HG02678 (cell line): Measurements from ENCODE around the gene FHIP2A.
"Not testable (repeated sequence)": the region's sequence is repeated elsewhere in the genome, so short reads cannot be mapped to it uniquely, and the experiment has no call there.

Experiments used
- ATAC-seq: cut with Tn5 transposase; IDR thresholded peaks from one replicate; pipeline ENCODE4 v1.9.1; 2021; ENCODE audit warnings: mild to moderate bottlenecking, moderate library complexity; ENCODE audit not compliant: unreplicated experiment

Gene FHIP2A, protein sequence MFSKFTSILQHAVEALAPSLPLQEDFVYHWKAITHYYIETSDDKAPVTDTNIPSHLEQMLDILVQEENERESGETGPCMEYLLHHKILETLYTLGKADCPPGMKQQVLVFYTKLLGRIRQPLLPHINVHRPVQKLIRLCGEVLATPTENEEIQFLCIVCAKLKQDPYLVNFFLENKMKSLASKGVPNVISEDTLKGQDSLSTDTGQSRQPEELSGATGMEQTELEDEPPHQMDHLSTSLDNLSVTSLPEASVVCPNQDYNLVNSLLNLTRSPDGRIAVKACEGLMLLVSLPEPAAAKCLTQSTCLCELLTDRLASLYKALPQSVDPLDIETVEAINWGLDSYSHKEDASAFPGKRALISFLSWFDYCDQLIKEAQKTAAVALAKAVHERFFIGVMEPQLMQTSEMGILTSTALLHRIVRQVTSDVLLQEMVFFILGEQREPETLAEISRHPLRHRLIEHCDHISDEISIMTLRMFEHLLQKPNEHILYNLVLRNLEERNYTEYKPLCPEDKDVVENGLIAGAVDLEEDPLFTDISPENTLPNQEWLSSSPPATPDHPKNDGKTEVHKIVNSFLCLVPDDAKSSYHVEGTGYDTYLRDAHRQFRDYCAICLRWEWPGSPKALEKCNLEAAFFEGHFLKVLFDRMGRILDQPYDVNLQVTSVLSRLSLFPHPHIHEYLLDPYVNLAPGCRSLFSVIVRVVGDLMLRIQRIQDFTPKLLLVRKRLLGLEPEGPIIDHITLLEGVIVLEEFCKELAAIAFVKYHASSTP

DNA sequence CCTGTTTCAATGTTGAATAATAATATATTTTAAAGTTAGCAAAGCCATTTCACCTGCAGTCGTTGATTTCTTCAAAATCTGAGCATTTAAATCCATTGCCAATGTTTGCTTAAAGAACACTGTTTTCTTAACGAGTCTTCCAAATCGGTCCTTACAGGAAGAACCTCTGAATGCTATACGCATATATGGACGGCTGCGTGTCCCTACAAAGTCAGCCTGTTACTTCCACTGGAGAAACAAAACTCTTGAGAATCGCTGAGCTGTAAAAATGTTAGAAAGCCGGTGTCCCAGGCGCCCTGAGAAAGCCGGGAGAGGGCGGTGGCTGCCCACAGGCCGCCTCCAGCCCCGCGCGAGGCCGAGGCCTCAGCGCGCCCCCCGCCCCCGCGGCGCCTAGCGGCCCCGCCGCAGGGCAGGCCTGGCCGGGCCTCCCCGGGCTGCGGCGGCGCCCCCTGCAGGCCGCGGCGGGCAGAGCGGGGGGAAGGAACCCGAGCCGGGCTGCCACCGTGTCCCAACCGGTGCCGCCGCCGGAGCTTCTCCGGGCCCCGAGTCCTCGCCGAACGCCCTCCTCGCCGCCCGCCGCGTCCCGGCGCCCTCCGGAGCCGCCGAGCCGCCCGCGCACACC is at the start of gene FHIP2A:
FHIP2A (plus strand) TSS at position 488 of the 622 bp plus-strand sequence. CDS start 299 bp downstream, outside the sequence.
- ATAC-seq = peak; percentile 76

DNA sequence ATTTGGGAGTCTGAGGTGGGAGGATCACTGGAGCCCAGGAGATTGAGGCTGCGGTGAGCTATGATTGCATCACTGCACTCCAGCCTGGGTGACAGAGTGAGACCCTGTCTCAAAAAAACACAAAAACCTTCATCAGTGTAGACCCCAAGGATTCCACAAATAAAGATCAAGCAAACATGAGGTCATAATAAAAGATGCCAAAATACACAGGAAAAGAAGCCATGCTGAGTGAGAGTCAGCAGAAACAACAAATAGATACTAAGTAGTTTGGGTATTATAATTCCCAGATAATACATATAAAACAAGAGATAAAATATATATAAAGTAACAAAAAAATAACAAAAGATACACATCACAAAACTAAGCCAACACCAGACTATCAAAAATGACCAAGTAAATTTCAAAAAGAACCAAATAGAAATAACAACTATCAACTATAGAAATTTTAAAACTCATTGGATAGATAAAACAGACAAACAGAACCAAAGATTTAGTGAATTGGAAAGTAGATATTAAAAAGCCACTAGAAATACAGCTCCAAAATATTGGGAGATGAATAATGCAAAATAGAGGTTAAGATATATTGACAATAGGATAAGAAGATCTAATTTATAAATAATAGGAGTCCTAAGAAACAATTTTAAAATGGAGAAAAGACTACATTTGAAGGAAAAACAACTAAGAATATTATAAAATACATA is 48.9 kb upstream of the FHIP2A start:
- no peak for ATAC-seq

DNA sequence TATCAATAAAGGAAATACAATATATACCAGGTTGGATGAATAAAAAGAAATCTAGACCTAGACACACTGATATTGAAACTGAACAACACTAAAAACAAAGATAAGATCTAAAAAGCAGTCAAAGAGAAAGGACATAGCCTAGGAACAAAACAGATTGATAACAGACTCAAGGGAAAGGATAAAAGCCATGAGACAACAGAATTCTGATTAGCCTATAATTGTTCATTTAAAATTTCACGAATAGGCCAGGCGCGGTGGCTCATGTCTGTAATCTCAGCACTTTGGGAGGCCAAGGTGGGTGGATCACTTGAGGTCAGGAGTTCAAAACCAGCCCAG is 48.4 kb upstream of the FHIP2A start:
- ATAC-seq = no peak

DNA sequence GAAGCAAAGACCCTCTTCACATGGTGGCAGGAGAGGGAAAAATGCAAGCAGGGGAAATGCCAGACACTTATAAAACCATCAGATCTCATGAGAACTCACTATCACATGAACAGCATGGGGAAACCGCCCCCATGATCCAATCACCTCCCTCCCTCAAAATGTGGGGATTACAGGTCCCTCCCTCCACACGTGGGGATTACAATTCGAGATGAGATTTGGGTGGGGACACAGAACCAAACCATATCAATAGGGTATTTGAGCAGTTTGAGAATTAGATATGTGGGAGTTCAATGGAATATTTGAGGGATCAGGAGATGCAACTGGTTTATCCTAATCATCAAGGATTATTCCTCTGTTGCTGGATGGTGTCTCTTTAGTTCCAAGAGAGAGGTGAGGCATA is 46.5 kb upstream of the FHIP2A start:
- ATAC-seq = not testable (repeated sequence)

DNA sequence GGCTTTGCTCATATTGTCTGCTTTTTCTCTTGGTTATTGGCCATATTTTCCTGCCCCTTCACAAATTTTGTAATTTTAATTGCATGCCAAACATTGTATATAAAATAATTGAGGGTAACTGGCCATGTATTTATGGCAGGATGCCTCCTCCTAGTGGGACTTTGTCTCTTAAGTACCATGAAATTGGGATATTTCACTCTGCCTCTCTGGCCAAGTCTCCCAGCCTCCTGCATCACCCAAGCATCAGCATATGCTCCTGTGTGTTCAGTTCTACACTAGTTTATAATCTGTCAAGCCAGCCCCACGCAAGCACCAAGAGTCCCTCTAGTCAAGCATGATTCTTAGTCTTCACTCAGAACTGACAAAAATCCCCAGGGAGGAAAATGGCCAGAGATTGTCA is 44.2 kb upstream of the FHIP2A start:
- ATAC-seq = no peak

DNA sequence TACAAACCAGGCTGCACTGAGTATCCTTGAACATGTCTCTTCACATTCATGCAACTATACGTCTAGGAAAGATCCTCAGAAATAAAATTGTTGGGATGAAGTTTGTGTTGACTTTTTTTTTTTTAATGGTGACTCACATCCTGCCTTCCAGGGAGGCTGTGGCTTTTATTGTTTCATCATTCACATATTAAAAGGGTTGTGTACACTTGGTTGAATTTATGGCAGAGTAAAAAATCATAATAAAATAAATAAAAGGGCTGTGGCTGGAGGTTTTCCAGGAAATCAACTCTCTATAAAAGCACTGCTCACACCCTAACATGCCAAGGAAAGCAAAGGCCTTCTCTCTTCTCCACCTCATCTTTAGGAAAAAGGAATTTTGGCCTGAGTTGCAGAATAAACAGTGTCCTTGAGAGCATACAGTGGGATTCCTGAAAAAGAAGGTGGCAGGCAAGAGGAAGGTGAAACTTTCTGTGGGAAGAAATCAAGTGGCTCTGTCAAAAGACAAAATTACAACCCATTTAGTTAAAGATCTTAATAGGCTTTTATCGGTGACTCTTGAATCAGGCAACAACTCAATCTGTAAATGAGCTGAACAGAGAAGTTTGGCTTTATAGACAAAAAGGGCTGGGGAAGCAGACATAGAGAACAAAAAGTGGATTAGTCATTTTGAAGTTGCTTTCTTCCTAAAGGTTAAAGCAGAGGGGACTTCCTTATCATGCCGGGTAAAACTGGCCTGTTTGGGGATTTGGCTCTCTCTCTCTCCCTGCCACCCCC is 41.6 kb upstream of the FHIP2A start:
- no peak for ATAC-seq

DNA sequence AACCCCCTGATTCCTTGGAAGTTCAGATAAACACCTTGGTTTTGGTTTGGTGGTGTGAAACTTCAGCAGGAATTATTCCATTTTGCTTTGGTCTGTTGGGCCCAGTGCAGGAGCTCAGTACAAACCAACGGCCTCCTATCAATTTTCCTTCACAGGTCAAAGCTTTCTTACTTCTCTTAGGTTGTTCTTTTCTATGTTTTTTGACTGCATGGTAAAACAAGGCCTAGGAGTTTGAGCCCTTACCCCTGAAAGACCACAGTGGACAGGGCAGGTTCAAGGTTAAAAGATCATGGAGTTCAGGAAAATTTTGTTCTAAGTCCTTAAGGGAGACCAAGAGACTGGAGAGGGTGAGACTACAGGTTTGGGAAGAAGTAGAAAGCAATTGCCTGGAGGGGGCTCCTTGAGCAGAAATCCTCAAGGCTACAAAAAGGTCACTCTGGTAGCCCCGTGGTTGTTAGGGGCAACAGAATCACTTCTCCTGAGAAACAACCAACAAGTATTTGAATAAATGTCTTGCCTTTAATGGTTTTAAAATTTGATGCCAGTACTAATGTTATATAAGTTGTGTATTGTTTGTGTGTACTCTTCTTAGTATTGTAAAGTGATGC is 40.9 kb upstream of the FHIP2A start:
- no peak for ATAC-seq

DNA sequence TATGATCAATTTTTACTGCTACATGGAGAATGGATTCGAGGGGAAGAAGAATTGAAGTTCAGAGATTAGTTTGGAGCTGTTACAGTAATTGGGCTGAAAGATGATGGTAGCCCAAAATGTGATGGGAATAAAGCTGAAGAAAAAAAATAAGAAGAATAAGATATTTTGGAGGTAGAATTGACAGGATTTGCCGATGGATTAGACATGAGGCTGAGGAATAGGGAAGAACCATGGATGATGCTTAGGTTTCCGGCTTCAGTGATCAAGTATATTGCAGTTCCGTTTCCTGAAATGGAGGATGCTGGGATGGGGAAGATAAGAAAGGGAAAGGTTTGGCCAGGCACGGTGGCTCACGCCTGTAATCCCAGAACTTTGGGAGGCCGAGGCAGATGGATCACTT is 38.9 kb upstream of the FHIP2A start:
- ATAC-seq = no peak

DNA sequence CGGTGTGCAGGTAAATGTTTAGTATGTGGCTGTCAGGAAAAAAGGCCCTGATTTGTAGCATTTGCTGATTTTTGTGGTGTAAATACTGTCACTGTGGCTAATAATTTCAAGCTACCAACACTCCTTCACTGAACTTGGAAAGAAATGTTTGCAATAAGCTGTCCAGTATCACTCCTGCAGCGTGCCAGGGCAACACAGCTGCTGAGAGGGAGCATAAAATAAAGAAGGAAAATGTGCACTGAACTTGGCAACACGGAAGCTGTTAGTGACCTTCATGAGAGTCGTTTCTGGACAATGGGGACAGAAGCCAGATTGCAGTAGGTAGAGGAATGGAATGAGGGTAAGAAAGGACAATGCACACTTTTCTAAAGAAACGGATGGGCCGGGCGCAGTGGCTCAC is 37.9 kb upstream of the FHIP2A start:
- no peak for ATAC-seq

DNA sequence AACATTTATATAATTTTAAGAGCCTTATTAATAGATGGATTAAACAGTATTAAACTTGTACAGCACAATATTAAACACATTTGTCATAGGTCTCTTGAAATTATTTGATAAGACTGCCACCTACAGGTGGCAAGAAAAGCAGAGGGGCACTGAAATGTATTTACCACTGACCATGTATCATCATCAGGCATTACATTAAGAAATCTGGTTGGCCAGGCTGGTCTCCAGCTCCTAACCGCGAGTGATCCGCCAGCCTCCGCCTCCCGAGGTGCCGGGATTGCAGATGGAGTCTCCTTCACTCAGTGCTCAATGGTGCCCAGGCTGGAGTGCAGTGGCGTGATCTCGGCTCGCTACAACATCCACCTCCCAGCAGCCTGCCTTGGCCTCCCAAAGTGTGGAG is 35.1 kb upstream of the FHIP2A start:
- not testable (repeated sequence) for ATAC-seq

DNA sequence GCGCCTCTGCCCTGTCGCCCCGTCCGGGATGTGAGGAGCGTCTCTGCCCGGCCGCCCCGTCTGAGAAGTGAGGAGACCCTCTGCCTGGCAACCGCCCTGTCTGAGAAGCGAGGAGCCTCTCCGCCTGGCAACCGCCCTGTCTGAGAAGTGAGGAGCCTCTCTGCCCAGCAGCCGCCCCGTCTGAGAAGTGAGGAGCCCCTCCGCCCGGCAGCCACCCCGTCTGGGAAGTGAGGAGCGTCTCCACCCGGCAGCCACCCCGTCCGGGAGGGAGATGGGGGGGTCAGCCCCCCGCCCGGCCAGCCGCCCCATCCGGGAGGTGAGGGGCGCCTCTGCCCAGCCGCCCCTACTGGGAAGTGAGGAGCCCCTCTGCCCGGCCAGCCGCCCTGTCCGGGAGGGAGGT is 34.4 kb upstream of the FHIP2A start:
- ATAC-seq = not testable (repeated sequence)

DNA sequence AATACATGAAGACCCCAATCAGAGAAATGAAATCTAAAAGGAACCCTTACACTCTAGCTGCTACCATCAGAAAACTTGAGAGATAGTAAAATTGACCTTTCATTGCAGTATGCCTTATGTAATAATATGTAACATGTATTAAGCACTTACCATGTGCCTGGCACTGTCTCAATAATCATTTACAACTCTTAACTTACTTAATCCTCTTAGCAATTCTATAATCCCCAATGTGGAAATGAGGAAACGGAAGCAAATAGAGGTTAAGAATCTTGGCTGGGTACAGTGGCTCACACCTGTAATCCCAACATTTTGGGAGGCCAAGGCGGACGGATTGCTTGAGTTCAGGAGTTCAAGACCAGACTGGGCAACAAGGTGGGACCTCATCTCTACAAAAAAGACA is 29.8 kb upstream of the FHIP2A start:
- ATAC-seq = no peak

DNA sequence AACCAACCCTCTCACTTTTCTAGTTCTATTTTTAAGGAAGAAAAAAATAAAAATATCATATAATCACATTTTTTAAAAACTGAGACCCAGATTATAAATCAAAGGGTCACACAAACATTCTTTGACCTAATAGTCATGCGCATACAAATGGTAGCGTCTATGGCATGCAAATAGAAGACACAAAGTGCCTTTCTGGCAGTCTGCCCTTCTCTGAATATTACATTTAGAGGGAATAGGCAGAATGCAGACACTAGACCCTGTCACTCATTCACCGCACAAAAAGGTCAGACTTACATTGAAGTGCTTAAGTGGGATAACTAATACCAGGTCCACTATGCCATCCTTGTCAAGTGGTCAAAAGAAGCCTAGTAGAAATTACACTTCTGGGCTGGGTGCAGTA is 26.5 kb upstream of the FHIP2A start:
- ATAC-seq = no peak

DNA sequence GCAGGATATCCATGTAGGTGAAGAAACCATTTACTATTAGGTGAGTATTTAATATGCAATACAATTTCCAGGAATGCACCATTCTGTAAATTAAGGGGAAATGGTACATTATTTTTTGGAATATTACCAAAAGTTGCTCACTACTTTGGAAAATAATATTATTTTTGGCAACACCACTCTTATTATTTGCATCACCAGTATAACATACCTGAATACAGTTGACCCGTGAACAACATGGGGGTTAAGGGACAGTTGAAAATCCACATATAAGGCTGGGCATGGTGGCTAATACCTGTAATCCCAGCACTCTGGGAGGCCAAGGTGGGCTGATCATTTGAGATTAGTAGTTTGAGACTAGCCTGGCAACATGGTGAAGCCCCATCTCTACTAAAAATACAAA is 21.2 kb upstream of the FHIP2A start:
- no peak for ATAC-seq

DNA sequence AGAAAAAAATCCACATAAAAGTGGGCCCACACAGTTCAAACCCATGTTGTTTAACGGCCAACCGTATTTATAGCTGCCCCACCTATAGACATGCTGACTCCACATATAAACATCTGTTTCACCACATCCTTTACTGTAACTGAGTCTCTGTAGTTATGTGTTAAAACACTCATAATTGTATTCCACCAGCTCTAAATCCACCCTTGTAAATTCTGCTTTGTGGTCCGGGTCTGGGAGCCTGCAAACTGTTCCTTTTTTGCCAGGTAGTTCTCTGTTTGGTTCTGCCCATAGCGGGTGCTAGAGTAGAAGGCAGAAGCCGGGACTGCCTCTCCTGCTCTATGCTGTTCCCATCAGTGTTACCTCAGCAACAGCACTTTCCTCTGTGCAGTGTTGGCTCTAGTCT is 20.2 kb upstream of the FHIP2A start:
- ATAC-seq = peak; percentile 62

DNA sequence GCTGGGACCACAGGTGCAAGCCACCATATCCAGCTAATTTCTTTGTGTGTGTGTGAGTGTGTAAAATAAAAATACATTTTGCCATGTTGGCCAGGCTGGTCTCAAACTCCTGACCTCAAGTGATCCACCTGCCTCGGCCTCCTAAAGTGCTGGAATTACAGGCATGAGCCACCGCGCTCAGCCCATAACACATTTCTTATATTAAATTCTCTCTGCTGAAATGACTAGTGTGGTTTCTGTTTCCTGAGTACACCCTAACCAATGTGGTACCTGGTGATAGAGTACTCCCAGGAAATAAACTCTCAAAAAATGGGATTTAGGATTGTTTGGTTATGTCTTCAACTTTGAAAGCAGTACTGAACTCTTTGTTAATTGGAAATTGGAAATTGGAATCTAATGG is 19.4 kb upstream of the FHIP2A start:
- no peak for ATAC-seq

DNA sequence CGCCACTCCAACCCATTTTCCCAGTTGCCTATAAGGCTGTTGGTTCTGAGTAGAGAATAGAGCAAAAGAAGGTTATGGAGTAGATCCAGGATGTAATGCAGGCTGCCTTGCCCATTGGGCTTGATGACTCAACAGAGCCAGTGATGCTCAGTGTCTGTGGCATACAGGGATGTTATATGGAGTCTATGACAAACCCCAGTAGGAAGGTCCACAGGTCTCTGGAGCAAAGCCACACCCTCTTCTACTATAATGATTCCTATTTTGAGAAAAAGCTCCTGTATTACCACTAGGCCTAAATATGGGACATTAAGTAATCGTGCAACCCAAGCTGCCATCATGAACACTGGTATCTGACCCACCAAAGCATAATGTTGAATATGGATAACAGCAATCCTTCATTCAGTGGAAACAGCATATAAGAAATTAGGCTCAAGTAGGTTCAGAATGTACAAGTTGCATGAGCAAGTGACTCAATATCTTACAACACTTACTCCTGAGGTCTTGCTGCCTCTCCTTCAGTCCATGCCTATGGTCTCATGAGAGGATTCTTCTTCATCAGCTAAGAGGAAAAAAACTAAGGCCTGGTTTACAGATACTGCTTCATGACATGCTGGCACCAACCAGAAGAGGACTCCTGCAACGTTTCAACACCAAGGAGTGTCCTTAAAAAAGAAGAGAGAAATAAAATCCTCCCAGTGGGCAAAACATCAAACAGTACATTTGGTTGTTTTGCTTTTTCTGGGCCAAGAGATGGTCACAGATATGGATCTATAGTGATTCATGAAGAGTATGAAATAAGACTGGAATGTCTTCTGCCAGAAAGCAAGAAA is 14.8 kb upstream of the FHIP2A start:
- ATAC-seq = no peak

DNA sequence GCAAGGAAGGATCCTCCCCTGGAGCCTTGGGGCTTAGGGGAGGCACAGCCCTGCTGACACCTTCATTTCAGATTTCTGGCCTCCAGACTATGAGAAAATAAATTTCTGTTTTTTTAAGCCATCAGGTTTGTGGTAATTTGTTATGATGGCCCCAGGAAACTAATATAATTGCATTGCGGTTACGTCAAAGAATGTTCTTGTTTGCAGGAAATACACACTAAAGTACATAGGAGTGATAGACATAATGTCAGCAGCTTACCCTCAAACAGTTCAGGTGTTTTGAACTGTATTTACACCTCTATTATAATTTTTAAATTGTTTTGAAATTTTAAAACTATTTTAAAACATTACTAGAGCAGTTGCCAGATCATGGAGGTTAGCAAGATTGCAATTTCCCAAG is 12.6 kb upstream of the FHIP2A start:
- no peak for ATAC-seq

DNA sequence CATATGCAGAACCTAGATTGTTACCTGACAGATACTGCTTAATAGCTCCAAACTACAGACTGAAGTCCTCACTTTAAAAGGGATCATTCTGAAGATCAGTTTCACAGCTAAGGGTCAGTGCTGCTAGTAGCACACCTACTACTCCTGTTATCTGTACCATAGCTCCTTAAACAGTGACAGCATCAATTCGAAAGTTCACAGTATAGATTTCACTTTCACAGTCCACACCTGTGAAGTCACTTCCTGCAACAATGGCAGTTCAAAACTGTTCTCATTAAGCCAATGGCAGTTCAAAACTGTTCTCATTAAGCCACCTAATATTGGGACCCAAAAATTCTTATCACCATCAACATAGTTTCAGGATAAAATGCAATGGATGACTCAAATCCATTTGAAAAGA is 10.7 kb upstream of the FHIP2A start:
- ATAC-seq = peak; percentile 100
